ENCODE measurements around the gene HSBP1.

- TF ChIP-seq CTCF (IDR thresholded peaks at IDR 0.05) (no peak), POLR2A (IDR thresholded peaks at IDR 0.05) (no peak)
Measured at GRCh38 chr16:83852774-83853173, 45.0 kb downstream of the HSBP1 start.

All from testis (tissue), 2 donors.